HCT116 (cell line): Measurements from ENCODE around the gene NDUFAF2.

Source experiments
- ELF1 ChIP-seq: IDR thresholded peaks from 2 replicates; pipeline ENCODE4 v1.6.1; 2012; ENCODE audit warnings: low read depth, borderline replicate concordance
- EZH2 ChIP-seq: fragments of 200-600 bp; sonication (generic); IDR thresholded peaks from 2 replicates; pipeline ENCODE4 v1.6.1; 2017; ENCODE audit warnings: antibody characterized with exemption, mixed run types
- EZH2phosphoT487 ChIP-seq: fragments of 200-600 bp; IDR thresholded peaks from 2 replicates; pipeline ENCODE4 v1.6.1; 2018; ENCODE audit warnings: antibody characterized with exemption, borderline replicate concordance
- FOSL1 ChIP-seq: IDR thresholded peaks from 2 replicates; pipeline ENCODE4 v1.6.1; 2012; ENCODE audit warnings: low read depth
- JUND ChIP-seq: IDR thresholded peaks from 2 replicates; pipeline ENCODE4 v1.6.1; 2012
- POLR2A ChIP-seq: IDR thresholded peaks from 2 replicates; pipeline ENCODE4 v1.7.0; 2011; ENCODE audit warnings: borderline replicate concordance; ENCODE audit not compliant: insufficient read depth, insufficient read length; ENCODE audit errors: extremely low read depth
- POLR2AphosphoS5 ChIP-seq: IDR thresholded peaks from 2 replicates; pipeline ENCODE4 v1.6.1; 2011; ENCODE audit warnings: mild to moderate bottlenecking, low read depth, low read length, moderate library complexity
- RAD21 ChIP-seq: IDR thresholded peaks from 2 replicates; pipeline ENCODE4 v1.6.1; 2012; ENCODE audit warnings: low read depth, mild to moderate bottlenecking
- TCF7L2 ChIP-seq: IDR thresholded peaks from 2 replicates; pipeline ENCODE4 v1.7.0; 2011; ENCODE audit warnings: borderline replicate concordance, inconsistent platforms; ENCODE audit not compliant: insufficient read depth, insufficient read length; ENCODE audit errors: extremely low read depth
- ZFX ChIP-seq: fragments of 450-650 bp; IDR thresholded peaks from 2 replicates; pipeline ENCODE4 v1.6.1; 2017
- ZNF274 ChIP-seq: fragments of 200-500 bp; sonication (Bioruptor generic); IDR thresholded peaks from 2 replicates; pipeline ENCODE4 v1.6.1; 2014; ENCODE audit warnings: mild to moderate bottlenecking, low read depth, low read length, inconsistent platforms
- TF ChIP-seq, protein P1 (sequence below), 3 experiments: fragments of 200-600 bp in 1 of 3; sonication (generic) in 1 of 3; IDR thresholded peaks in 2 of 3; conservative IDR thresholded peaks in 1 of 3; 2 replicates each; pipeline ENCODE4 v1.5.1; 2012 to 2017; ENCODE audit warnings: low read depth in 2 of 3, low read length in 2 of 3, antibody characterized with exemption in 1 of 3, borderline replicate concordance in 1 of 3, control low read depth in 1 of 3, mild to moderate bottlenecking in 1 of 3, mixed read lengths in 1 of 3, mixed run types in 1 of 3, moderate library complexity in 1 of 3; ENCODE audit not compliant: insufficient read depth in 1 of 3
- TF ChIP-seq, protein P2 (sequence below): IDR thresholded peaks from 2 replicates; pipeline ENCODE4 v1.6.1; 2012; ENCODE audit warnings: low read depth
- TF ChIP-seq, protein P3 (sequence below): IDR thresholded peaks from 2 replicates; pipeline ENCODE4 v1.6.1; 2012

DNA sequence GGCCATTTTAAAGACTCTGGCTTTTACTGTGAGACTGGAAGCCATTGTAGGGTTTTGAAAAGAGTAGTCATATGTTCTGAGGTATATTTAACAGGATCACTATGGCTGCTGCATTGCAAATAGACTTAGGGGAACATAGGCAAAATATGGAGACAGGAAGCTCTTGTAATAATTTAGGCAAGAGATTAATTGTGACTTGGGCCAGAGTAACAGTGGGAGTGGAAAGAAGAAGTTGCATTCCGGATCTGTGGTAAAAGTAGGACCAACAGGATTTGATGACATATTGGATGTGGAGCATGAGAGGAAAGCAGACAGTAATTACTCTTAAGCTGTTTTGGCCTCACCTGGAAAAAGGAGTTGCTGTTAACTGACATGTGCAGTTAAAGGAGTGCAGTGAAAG lies 131.6 kb downstream of the NDUFAF2 start:
- TF ChIP-seq ELF1, result no peak
- TF ChIP-seq, protein P1, sequence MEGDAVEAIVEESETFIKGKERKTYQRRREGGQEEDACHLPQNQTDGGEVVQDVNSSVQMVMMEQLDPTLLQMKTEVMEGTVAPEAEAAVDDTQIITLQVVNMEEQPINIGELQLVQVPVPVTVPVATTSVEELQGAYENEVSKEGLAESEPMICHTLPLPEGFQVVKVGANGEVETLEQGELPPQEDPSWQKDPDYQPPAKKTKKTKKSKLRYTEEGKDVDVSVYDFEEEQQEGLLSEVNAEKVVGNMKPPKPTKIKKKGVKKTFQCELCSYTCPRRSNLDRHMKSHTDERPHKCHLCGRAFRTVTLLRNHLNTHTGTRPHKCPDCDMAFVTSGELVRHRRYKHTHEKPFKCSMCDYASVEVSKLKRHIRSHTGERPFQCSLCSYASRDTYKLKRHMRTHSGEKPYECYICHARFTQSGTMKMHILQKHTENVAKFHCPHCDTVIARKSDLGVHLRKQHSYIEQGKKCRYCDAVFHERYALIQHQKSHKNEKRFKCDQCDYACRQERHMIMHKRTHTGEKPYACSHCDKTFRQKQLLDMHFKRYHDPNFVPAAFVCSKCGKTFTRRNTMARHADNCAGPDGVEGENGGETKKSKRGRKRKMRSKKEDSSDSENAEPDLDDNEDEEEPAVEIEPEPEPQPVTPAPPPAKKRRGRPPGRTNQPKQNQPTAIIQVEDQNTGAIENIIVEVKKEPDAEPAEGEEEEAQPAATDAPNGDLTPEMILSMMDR (IDR thresholded peaks at IDR 0.05 in 2 of 3, conservative IDR thresholded peaks at IDR 0.05 in 1 of 3; ENCODE audit: borderline replicate concordance in 1 of 3, insufficient read depth in 1 of 3, low read depth in 2 of 3, low read length in 2 of 3), result no peak
- TF ChIP-seq POLR2AphosphoS5, result no peak
- TF ChIP-seq FOSL1, result no peak
- no peak for TF ChIP-seq POLR2A
- no peak for TF ChIP-seq JUND
- no peak for TF ChIP-seq EZH2
- TF ChIP-seq RAD21, result no peak
- no peak for TF ChIP-seq ZNF274
- TF ChIP-seq, protein P2, sequence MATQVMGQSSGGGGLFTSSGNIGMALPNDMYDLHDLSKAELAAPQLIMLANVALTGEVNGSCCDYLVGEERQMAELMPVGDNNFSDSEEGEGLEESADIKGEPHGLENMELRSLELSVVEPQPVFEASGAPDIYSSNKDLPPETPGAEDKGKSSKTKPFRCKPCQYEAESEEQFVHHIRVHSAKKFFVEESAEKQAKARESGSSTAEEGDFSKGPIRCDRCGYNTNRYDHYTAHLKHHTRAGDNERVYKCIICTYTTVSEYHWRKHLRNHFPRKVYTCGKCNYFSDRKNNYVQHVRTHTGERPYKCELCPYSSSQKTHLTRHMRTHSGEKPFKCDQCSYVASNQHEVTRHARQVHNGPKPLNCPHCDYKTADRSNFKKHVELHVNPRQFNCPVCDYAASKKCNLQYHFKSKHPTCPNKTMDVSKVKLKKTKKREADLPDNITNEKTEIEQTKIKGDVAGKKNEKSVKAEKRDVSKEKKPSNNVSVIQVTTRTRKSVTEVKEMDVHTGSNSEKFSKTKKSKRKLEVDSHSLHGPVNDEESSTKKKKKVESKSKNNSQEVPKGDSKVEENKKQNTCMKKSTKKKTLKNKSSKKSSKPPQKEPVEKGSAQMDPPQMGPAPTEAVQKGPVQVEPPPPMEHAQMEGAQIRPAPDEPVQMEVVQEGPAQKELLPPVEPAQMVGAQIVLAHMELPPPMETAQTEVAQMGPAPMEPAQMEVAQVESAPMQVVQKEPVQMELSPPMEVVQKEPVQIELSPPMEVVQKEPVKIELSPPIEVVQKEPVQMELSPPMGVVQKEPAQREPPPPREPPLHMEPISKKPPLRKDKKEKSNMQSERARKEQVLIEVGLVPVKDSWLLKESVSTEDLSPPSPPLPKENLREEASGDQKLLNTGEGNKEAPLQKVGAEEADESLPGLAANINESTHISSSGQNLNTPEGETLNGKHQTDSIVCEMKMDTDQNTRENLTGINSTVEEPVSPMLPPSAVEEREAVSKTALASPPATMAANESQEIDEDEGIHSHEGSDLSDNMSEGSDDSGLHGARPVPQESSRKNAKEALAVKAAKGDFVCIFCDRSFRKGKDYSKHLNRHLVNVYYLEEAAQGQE, result no peak
- no peak for TF ChIP-seq EZH2phosphoT487
- TF ChIP-seq TCF7L2, result no peak
- TF ChIP-seq ZFX, result no peak
- TF ChIP-seq, protein P3, sequence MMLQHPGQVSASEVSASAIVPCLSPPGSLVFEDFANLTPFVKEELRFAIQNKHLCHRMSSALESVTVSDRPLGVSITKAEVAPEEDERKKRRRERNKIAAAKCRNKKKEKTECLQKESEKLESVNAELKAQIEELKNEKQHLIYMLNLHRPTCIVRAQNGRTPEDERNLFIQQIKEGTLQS, result no peak
